Gastroesophageal sphincter (tissue), 3 donors: ENCODE measurements around the gene ATP5F1D.

ENCODE experiments used
- CTCF ChIP-seq, 4 experiments: fragments of 200-600 bp in 2 of 4; fragments of 450-650 bp in 2 of 4; sonication (generic) in 1 of 4; IDR thresholded peaks; one replicate each; pipeline ENCODE4 v1.5.1; 2017 to 2019; ENCODE audit warnings: antibody characterized with exemption in 4 of 4, mild to moderate bottlenecking in 2 of 4, moderate library complexity in 2 of 4
- POLR2AphosphoS5 ChIP-seq: sonication (generic); formaldehyde crosslinking; IDR thresholded peaks from one replicate; pipeline ENCODE4 v1.6.1; 2017; ENCODE audit warnings: antibody characterized with exemption

GRCh38 chr19:1247748-1248138 lies 6.2 kb downstream of the ATP5F1D start:
- TF ChIP-seq CTCF (IDR thresholded peaks at IDR 0.05) (no peak), POLR2AphosphoS5 (no peak)
